ENCODE results near the gene CABLES1.

The CABLES1 gene

GRCh38 chr18:23248826-23249225 lies 113.5 kb downstream of the CABLES1 start:
- Histone ChIP-seq H3K4me3 (ENCODE audit: low read depth, low read length, poor library complexity, severe bottlenecking) (no peak overlapping the region), H3K79me2 (ENCODE audit: insufficient read depth, low read length) (no peaks in the 10 kb centered on the region), H3F3A (ENCODE audit: insufficient read depth, low read length) (no peaks in the 10 kb centered on the region), H2AFZ (ENCODE audit: low read length) (no peak overlapping the region), H3K9me2 (ENCODE audit: low read depth, low read length) (no peaks in the 10 kb centered on the region), H3K4me2 (ENCODE audit: low read length) (no peak overlapping the region), H3K9me3 (ENCODE audit: low read length) (no peaks in the 10 kb centered on the region), H3K27me3 (ENCODE audit: insufficient read depth, low read length) (no peaks in the 10 kb centered on the region), H3K4me1 (ENCODE audit: insufficient read depth, low read length, severe bottlenecking) (peaks cover 16% of the 10 kb centered on the region), H3K9ac (ENCODE audit: low read length) (no peak overlapping the region), H3K27ac (ENCODE audit: low read depth, low read length, poor library complexity, severe bottlenecking) (no peak overlapping the region), H4K20me1 (ENCODE audit: insufficient read depth, low read length) (no peaks in the 10 kb centered on the region), H3K36me3 (ENCODE audit: insufficient read depth, low read length) (no peaks in the 10 kb centered on the region; the same call in 1 of the 2 replicates)
- TF ChIP-seq CTCF (IDR thresholded peaks at IDR 0.05; ENCODE audit: low read length), result no peak

GRCh38 chr18:23249348-23249747 lies 114.1 kb downstream of the CABLES1 start:
- Histone ChIP-seq H3K27me3 (ENCODE audit: insufficient read depth, low read length) (no peaks in the 10 kb centered on the region), H3K9ac (ENCODE audit: low read length) (no peak overlapping the region), H3K27ac (ENCODE audit: low read depth, low read length, poor library complexity, severe bottlenecking) (no peak overlapping the region), H2AFZ (ENCODE audit: low read length) (no peak overlapping the region), H3K9me3 (ENCODE audit: low read length) (no peaks in the 10 kb centered on the region), H3K4me3 (ENCODE audit: low read depth, low read length, poor library complexity, severe bottlenecking) (no peak overlapping the region), H3K4me1 (ENCODE audit: insufficient read depth, low read length, severe bottlenecking) (peaks cover 11% of the 10 kb centered on the region), H3F3A (ENCODE audit: insufficient read depth, low read length) (no peaks in the 10 kb centered on the region), H3K36me3 (ENCODE audit: insufficient read depth, low read length) (no peaks in the 10 kb centered on the region; the same call in 1 of the 2 replicates), H3K79me2 (ENCODE audit: insufficient read depth, low read length) (no peaks in the 10 kb centered on the region), H3K9me2 (ENCODE audit: low read depth, low read length) (no peaks in the 10 kb centered on the region), H3K4me2 (ENCODE audit: low read length) (no peak overlapping the region), H4K20me1 (ENCODE audit: insufficient read depth, low read length) (no peaks in the 10 kb centered on the region)
- TF ChIP-seq CTCF (IDR thresholded peaks at IDR 0.05; ENCODE audit: low read length) (no peak), EZH2 (IDR thresholded peaks at IDR 0.05; ENCODE audit: borderline replicate concordance, low read length) (no peak)

GRCh38 chr18:23250893-23251656 lies 115.8 kb downstream of the CABLES1 start:
- Histone ChIP-seq H3K9me3 (ENCODE audit: low read length) (no peaks in the 10 kb centered on the region), H3K4me3 (ENCODE audit: low read depth, low read length, poor library complexity, severe bottlenecking) (no peak overlapping the region), H3K79me2 (ENCODE audit: insufficient read depth, low read length) (no peaks in the 10 kb centered on the region), H3F3A (ENCODE audit: insufficient read depth, low read length) (no peaks in the 10 kb centered on the region), H3K9me2 (ENCODE audit: low read depth, low read length) (no peaks in the 10 kb centered on the region), H2AFZ (ENCODE audit: low read length) (no peak overlapping the region), H3K27ac (ENCODE audit: low read depth, low read length, poor library complexity, severe bottlenecking) (no peak overlapping the region), H4K20me1 (ENCODE audit: insufficient read depth, low read length) (no peaks in the 10 kb centered on the region), H3K36me3 (ENCODE audit: insufficient read depth, low read length) (no peaks in the 10 kb centered on the region; the same call in 1 of the 2 replicates), H3K9ac (ENCODE audit: low read length) (no peak overlapping the region), H3K4me2 (ENCODE audit: low read length) (no peak overlapping the region), H3K4me1 (ENCODE audit: insufficient read depth, low read length, severe bottlenecking) (peaks cover 6% of the 10 kb centered on the region), H3K27me3 (ENCODE audit: insufficient read depth, low read length) (no peaks in the 10 kb centered on the region)
- no peak for TF ChIP-seq CTCF (IDR thresholded peaks at IDR 0.05; ENCODE audit: low read length)
- no peak for TF ChIP-seq EZH2 (IDR thresholded peaks at IDR 0.05; ENCODE audit: borderline replicate concordance, low read length)

All from OCI-LY1 (cell line).